ENCODE results near the gene CYTH3.
"Not testable (repeated sequence)": the region's sequence is repeated elsewhere in the genome, so short reads cannot be mapped to it uniquely, and the experiment has no call there.

Gene CYTH3

GRCh38 chr7:6193709-6194108, 78.7 kb downstream of the CYTH3 start:
- DNase-seq (ENCODE audit: low read depth): no peak

- not testable (repeated sequence) for DNase-seq (ENCODE audit: low read depth)
Measured at GRCh38 chr7:6190563-6190962, 81.9 kb downstream of the CYTH3 start.

DNA sequence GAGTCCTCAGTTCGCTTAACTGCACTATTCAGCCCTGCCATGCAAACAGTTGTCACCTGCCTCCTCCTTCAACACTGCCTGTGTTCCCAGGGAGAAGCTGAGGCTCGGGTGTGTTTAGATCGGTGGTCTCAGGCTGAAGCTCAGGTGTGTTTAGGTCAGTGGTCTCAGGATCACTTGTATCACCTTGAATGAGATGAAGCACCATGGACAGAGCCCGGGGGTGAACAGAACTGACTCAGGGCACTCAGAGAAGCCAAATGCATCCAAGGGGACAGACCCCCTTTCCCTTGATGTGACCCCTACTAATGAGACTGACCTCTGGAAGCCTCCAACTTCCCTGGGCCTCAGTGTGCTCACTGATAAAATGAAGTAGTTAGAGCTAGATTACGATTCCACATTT, 84.0 kb downstream of the CYTH3 start:
- DNase-seq (ENCODE audit: low read depth): no peak

DNA sequence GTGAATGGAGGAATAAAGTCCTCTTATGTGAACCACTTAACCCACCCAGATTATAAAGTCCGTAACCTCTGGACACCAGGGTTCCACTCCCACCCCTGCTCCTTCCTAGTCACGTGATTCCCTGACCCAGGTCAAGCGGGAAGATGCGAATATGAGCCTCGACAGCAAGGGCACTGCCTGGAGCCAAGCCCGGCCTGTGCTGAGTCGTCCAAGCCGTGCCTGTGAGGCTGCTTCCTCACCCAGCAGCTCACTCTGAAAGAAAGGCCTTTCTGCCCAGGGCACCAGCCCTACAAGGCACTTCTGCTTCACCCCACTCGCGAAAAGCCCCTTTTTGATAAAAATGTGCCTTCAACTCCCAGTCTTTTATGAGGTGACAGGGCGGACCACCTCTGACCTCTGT, 85.8 kb downstream of the CYTH3 start:
- DNase-seq (ENCODE audit: low read depth): peak; percentile 12

DNA sequence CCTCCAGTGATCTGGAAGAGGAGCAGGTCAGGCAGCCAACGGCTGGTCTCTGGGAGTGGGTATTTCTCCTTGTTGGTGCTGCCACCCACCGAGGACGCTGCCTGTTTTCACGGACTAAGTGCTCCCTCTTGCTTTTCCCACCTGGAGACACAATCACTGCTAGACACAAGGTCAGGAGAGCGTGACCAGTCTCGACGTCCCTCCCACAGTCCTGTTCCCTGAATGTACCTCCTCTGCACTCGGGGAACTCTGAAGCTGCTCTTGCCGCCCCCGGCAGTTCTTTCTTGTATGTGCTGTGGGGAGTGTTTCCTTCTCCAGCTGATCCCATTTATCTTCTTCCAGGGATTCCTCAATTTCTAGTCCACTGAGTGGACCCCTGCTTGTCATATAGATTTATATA, 89.4 kb downstream of the CYTH3 start:
- DNase-seq (ENCODE audit: low read depth): no peak

- no peak for DNase-seq (ENCODE audit: low read depth)
Measured at GRCh38 chr7:6181136-6181535, 91.3 kb downstream of the CYTH3 start.

DNA sequence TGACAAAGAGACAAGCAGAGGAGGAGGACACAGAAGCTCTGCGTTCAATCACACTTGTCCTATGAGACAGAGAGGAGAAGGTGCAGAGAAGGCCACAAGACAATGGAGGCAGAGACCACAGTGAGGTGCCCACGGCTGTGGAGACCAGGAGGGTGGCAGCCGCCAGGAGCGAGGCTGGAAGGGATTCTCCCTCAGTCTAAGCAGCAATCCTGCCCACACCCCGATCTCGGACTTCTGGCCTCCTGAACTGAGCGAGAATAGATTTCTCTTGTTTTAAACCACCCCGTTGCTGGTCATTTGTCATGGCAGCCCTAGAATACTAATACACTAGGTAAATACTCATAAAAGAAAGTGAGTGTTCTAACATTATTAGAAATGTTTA, 92.1 kb downstream of the CYTH3 start:
- no peak for DNase-seq (ENCODE audit: low read depth)

GRCh38 chr7:6179620-6180343, 92.6 kb downstream of the CYTH3 start:
- no peak for DNase-seq (ENCODE audit: low read depth)

DNA sequence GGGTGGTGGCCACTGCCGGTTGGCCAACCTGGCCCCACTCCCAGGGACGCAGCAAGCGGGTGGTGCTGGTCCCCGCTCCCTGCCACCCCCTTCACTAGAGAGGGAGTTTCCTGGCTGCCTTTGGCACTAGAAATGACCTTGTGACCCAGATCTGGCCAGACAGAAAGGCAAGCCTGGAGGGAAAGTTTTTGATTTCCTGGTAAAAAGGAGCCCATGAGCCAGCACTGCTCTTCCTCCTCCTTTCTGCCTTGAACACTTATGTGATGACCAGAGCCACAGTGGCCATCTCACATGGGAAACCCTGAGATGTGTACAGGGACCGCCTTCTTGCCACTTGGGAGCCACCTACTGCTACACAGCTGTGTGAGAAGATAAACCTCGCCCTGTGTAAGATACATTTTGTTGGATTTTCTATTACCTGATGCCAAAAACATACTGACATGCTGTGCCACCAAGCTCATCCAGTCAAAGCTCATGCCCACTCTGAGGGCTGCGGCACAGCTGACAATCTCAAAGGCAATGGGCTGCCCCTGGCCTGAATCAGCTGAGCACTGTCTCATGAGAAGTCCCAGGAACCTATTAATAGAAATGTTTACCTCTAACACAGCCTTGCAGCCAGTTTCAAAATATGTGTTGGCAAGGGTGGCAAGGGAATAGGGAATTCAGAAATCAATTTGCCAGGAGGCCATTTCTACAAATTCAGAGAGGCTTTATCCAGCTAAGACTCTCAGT, 94.0 kb downstream of the CYTH3 start:
- DNase-seq (ENCODE audit: low read depth): no peak

DNA sequence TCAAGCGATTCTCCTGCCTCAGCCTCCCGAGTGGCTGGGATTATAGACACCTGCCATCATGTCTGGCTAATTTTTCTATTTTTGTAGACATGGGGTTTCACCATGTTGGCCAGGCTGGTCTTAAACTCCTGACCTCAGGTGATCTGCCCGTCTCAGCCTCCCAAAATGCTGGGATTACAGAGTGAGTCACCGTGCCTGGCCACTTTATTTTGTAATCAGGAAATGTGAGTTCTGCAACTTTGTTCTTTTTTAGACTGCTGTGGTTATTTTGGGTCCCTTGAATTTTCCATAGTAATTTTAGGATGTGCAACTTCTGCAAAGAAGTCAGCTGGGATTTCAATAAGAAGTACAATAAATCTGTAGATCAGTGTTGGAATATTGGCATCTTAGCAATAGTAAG, 96.8 kb downstream of the CYTH3 start:
- peak; percentile 77 for DNase-seq (ENCODE audit: low read depth)

DNA sequence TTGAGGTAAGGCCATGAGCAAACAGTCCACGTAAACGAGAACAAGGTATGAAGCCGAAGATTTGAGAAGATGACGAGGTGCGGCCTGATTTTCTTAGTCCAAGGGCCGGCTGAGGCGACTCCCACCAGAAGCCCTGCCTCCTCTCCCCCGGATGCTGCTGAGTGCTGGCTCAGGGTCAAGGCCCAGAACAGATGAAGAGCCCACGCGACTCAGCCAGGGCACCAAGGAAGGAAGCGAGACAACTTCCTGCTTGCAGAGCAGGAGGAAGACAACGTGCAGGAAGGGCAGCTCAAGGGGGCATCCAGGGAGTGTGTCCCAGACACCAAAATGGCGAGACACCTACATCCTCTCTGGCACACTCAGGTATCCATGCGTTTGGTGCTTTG, 99.5 kb downstream of the CYTH3 start:
- DNase-seq (ENCODE audit: low read depth): peak; percentile 25

DNA sequence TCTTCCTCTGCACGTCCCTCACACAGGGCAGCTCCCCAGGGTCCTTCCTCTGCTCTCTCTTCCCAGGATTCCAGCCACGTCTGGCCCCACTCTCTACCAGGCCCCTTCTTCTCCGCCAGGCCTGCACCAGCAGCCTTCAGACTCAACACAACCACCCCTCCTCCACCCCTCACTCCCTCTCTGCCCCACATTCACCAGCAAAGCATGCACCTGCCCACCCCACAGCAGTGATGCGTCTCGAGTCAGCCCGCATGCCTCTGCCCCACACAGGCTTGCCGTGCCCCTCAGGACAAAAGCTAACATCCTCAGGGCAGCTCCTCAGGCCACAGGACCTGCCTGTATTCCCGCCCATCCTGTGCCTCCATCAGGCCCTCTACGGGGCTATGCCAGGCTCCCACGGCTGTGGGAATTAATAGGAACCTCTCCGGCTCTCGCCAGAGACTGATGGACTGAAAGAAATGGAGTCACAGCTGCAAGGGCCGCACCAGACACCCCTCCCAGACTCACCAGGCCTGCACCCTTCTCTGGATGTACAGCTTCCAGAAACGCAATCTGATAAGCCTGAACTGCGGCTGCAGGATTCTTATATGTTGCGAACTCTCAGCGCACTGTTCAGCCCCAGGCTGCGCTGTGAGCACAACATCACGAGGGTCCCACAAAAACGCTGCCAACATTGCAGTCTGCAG, 100.1 kb downstream of the CYTH3 start:
- peak; percentile 37 for DNase-seq (ENCODE audit: low read depth)

DNA sequence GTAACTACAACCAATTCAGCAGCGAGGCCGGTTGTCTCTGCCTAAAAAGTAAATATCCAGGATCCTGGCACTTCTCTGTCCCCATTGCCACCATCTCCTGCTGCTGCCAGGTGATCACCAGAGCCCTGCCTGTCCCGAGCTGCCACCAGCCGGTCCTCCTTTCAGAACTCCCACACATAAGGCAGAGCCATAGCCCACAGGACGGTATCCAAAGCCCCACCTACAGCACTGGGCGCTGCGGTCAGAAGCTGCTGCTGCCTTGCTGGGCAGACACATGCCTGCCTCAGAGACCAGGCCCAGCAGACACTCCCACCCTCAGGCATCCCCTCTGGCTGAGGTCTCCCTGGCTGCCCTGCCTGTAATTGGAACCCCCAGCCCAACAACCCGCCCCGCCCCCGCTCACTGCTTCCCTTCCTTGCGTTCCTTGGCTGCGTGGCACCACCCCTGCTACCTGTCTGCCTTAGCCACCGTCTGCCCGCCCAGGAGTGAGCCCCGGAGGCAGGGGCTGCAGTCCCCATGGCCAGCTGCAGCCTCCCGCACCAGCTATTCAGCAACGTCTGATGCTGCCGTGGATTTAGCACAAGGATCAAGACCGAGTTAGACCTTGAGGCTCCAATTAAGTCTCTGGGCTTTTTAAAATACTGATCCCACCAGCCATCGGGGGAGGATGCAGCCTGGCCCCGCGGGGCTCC, 100.7 kb downstream of the CYTH3 start:
- DNase-seq (ENCODE audit: low read depth): no peak

- no peak for DNase-seq (ENCODE audit: low read depth)
Measured at GRCh38 chr7:6170571-6171531, 101.6 kb downstream of the CYTH3 start.

- no peak for DNase-seq (ENCODE audit: low read depth)
Measured at GRCh38 chr7:6169805-6170520, 102.5 kb downstream of the CYTH3 start.

GRCh38 chr7:6168477-6168868, 104.0 kb downstream of the CYTH3 start:
- no peak for DNase-seq (ENCODE audit: low read depth)

DNA sequence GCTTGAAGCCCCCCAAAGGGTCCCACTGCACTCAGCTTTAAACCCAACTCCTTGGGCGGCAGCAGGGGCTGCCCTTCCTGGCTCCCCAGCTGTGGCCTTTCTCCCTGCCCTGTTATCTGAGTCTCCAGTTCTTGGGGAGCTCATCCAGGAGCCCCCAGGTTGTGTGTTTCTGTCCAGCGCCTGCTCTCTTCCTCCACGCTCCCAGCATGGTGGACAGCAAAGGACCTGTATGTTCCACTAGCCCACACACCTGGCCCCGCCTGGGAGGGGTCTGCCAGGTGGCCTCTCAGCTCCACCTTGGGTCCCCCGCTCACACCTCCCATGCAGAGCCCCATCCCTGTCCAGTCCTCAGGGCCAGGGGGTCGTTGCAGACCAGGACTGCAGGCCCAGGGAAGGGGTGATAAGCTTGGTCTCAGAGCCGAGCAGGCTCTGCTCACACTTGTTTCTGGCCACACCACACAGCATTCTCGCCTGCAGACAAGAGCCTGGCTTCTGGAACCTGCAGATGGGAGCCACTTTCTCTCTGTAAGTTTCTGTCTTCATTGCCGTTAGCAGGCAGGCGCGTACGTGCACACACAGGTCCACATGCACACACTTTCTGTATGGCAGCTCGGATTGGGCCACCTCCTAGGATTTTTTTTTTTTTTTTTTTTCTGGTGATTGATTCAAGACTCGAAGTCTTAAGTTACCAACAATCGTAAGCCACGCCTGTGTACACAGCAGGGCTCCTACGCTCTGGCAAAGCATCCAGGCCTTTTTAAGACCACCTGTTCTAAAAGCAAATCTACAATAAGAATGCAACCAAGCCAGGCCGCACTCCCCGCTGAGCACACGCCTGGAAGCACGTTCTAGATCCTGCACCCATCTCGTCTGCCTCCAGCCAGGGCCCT, 104.6 kb downstream of the CYTH3 start:
- no peak for DNase-seq (ENCODE audit: low read depth)

- no peak for DNase-seq (ENCODE audit: low read depth)
Measured at GRCh38 chr7:6167004-6167551, 105.3 kb downstream of the CYTH3 start.

DNA sequence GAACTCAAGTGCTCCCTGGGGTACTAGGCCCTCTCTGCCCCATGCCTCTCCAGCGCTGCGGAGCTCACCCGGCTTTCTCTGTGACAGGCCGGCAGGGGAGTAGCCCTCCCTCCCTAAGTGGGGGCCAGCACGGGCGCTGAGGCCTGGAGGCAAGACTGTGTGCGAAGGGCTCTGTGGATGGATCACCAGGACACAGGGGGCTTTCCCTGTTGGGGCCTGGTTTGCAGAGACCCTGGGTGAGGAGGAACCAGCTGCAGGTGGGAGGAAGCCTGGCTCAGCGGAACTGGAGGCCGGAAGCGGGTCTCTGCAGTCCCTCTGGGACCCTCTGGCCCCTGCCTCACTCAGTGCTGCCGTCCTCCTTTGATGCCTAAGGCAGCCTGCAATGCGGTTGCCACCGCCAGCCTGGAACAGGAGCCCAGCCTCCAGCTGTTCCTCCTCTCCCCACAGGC, 106.0 kb downstream of the CYTH3 start:
- DNase-seq (ENCODE audit: low read depth): no peak

All from EH (cell line).